GM19395 (cell line): ENCODE measurements around the gene LLGL2.
A peak's percentile ranks its signal among the peaks of the same experiment; 100 is the strongest.
"Not testable (repeated sequence)": the region's sequence is repeated elsewhere in the genome, so short reads cannot be mapped to it uniquely, and the experiment has no call there.

ENCODE experiments used
- ATAC-seq: cut with Tn5 transposase; IDR thresholded peaks from one replicate; pipeline ENCODE4 v1.9.1; 2021; ENCODE audit warnings: mild to moderate bottlenecking, moderate library complexity; ENCODE audit not compliant: unreplicated experiment

Gene LLGL2

DNA sequence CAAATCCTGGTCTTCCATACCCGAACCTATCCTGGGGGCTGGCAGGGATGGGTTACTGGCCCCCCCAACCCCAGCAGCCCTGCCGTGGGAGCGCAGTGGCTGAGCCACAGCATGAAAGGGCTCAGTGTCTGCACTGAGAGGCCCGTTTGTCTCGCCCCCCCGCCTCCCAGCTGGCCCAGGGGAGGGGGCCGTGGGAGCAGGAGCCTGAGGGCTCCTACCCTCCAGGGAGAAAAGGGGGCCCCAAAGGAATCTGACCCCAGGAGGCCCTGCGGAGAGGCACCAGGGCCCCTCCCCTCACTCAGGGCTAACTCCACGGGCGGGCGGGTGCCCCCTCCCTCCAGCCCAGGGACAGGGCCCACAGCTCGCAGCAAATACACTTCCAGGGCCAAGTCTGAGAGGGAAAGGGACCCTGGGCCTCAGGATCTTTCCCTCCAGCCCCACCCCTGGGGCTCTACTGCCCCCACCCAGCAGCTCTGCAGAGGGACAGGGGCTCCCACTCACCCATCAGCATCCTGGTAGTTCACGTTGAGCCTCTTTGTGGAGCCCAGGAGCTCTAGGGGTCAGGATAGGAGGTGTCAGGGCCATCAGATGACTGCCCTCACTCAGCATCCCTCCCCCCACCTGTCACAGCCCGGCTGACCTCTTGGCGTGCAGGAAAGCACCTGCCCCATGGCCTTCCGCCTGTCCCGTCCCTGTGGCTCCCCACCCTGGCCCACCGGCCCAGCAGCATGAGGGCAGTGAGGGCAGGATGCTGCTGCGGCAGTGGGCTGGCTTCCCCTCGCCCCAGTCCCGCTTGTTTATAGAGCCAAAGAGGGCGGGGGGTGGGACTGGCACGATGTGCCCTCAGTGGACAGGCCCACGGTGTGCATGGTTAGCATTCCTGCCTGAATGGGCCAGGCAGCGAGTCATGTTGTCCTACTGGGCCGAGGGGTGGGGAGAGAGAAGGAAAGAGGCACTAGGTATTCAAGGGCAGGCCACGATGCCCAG is 17.5 kb upstream of the LLGL2 start:
- ATAC-seq: no peak

- no peak for ATAC-seq
Measured at GRCh38 chr17:75508931-75509361, 16.6 kb upstream of the LLGL2 start.

DNA sequence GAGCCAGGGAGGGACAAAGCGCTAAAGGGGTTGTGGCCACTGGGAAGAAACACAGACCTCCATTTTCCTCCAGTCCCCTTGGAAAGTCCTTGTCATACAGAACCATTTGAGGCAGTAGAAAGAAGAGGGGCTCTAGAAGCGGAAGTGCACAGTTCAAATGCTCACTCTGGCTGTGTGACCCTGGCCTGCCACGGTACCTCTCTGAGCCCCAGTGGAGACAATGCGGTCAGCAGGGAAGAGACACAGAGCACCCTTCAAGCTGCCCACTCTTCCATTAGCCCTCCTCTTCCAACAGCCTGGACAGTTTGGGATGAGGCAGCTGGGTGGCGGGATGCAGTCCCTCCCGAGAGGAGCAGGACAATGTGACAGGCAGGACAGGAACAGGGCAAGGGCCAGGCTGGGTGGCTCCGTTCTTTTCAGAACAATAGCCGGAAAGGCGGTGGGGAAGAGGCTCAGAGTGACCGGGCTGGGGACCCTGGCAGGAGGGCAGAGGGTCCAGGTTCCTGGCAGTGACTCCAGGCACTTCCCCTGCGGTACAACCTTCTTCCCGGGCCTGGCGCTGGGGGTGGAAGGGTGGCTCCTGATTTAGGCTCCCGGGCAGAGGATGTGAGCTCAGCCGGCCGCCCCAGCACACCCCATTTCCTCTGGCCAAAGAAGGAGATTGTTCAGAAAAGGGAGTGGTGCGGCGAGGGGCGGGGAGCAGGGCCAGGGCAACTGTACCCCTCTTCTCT is 15.8 kb upstream of the LLGL2 start:
- ATAC-seq: no peak

- ATAC-seq: no peak
Measured at GRCh38 chr17:75511270-75511609, 14.3 kb upstream of the LLGL2 start.

GRCh38 chr17:75511610-75512575 is 13.6 kb upstream of the LLGL2 start:
- ATAC-seq: no peak

DNA sequence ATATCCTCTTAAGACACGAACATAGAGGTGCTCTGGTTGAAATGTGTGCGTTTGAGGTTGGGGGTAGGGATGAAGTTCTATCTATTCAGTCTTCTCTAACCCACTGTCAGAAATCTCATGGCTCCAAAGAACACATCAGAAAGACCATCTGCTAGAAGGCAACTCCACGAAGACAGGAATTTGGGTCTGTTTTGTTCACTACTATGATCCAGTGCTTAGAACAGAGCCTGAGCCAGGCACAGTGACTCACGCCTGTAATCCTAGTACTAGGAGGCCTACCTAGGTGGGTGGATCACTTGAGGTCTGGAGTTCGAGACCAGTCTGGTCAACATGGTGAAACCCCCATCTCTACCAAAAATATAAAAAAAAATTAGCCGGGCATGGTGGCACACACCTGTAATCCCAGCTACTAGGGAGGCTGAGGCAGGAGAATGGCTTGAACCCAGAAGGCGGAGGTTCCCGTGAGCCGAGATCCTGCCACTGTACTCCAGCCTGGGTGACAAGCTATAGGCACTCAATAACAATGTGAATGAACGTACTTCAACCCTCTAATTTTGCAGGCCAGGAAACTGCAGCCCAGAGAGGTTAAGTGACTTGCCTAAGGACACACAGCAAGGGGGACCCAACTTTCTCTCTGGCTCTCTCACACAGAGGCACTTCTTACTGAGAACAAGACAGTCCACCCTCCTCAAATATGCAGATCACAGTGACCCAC is 12.4 kb upstream of the LLGL2 start:
- no peak for ATAC-seq

DNA sequence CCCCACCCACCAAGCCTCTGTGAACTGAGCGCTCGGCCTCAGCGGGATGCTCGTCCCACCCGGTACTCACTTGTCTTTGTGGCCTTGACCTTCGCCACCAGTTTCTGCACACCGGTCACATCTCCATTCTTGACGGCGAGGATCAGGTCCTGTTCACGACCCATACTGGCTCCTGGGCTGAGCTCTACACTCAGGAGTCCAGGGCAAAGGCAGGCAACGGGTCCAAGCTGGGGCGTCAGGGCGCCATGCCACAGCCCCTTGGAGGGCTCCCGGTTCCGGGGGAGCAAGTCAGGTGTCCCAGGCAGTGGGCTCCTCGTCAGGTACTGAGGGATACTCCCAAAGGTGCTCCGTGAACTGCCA is 11.9 kb upstream of the LLGL2 start:
- ATAC-seq: no peak

DNA sequence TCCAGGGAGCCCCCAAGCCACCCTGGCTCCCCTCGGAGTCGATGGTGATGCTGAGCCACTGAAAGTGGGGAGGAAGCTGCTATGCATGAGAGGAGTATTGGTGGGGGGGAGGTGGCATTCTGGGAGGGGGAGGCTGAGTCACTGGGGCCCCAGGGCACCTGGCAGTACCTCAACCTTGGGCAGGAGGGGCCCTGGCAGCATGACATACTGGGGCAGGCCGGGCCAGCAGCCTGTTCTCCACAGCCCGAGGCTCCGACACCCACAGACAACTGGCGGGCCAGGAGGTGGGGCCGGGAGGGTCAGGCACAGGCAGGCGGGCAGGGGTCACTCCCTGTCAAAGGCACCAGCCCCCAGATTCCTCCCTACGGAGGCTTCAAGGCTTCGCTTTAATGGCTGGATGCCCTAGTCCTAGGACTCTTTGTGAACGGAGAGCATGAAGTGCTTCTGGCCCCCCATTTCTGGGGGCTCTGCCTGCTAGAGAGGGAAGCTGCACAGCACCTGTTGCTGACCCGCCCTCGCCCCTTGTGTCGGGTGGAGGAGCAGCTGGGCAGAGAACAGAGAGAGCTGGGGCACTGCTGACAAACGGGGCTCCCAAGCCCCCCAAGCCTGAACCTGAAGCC is 11.1 kb upstream of the LLGL2 start:
- no peak for ATAC-seq

DNA sequence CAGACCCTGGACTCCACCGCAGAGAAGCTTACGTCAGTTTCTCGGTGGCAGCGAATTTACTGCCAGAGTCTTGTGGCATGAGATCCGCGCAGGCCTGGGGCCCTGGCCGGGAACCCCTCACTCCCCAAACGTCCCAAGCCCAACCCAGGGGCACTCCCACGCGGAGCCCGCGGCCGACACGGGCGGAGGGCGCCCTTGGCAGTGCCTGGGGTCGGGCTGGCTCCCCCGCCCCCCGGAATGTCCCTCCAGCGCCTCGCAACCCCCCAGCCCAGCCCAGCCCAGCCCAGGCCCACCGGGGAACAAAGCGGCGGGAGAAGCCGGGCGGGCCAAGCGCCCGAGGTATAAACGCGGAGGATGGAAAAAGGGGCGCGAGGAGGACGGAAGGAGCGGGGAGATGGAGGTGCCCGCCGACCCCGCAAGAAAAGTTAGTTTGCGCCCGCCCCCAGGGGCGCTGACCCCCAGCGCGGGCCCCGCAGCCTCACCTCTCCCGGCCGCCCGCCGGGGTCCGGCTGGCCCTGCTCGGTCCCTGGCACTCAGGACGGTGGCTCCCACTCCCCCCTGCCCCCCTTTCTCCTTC is 10.5 kb upstream of the LLGL2 start:
- no peak for ATAC-seq

DNA sequence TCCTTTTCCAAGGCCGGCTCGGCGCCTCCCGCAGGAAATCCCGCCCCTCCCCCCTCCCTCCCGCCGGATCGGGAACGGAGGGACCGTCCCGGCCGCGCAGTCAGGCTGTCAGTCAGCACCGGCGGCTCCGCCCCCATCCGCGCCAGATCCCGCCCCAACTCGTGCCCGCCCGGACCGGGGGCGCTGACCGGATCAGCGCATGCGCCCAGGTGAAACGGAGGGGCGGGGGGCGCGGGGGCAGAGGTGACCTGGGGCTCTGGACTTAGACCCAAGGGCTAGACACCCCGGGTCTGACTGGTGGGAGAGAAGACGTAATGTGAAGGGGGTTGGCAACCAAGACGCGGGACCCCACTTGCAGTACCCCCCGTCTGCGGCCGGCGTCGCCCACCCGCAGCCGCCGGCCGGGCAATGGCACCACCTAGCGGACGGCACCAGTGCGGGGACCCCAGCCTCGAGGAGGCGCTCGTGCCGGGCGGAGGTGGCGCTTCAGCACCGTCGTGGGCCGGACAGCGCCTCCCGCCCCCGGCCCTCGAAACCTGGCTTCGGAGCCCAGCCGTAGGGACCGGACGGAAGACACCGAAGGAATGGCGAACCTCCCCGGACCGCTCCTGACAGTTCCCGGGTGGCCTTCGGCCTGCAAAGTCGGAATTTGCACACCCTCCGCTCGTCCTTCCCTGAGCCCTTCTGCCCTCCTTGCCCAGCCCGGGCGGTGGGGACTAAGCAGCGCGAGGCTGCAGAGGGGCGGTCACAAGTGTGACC is 9.8 kb upstream of the LLGL2 start, which contains the start of gene CASKIN2:
CASKIN2 (minus strand) TSS at position 42 of the 759 bp plus-strand sequence. CDS start 1,733 bp downstream, outside the sequence.
- peak; percentile 56 for ATAC-seq

GRCh38 chr17:75516255-75516618 is 9.3 kb upstream of the LLGL2 start, which contains the start of gene TSEN54:
Gene TSEN54, plus strand, starts transcription at chr17:75516528. Its CDS starts 33 bp downstream, at chr17:75516561.
- ATAC-seq: peak; percentile 69

- ATAC-seq: peak; percentile 13
Measured at GRCh38 chr17:75516619-75517296, 8.7 kb upstream of the LLGL2 start.

GRCh38 chr17:75517297-75517865 is 8.1 kb upstream of the LLGL2 start:
- no peak for ATAC-seq

GRCh38 chr17:75518201-75518600 is 7.3 kb upstream of the LLGL2 start:
- no peak for ATAC-seq

DNA sequence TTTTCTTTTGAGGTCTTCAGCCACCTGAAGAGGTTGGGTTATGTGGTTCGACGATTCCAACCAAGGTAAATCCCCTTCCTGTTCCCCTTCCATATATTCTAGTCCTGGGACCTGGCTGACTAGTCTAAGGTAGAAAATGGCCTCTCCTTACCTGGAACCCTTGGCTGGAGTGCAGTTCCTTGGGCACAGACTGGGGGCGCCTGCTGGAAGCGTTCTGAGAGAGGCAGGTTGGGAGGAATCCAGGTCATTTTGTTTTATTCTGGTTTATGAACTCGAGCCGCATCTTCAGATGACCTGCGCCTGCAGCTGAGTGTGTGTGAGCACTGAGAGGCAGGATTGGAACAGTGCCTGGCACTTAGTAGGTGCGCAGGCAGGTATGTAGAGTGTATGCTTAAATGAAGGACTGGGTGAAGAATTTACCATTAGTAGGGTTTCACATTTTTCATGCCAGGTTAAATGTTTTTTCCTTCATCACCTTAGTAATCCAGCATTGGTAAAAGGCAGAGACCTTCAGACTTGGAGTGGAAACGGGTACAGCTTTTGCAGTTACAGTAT is 6.4 kb upstream of the LLGL2 start:
- no peak for ATAC-seq

DNA sequence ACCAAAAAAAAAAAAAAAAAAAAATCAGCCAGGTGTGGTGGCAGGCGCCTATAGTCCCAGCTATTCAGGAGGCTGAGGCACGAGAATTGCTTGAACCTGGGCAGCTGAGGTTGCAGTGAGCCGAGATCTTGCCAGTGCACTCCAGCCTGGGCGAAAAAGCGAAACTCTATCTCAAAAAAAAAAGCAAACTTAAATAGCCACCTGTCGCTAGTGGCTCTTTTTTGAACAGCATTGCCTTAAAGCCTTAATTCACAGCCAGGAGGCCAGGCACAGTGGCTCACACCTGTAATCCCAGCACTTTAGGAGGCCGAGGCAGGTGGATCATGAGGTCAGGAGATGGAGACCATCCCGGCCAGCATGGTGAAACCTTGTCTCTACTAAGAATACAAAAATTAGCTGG is 5.1 kb upstream of the LLGL2 start:
- ATAC-seq: not testable (repeated sequence)

DNA sequence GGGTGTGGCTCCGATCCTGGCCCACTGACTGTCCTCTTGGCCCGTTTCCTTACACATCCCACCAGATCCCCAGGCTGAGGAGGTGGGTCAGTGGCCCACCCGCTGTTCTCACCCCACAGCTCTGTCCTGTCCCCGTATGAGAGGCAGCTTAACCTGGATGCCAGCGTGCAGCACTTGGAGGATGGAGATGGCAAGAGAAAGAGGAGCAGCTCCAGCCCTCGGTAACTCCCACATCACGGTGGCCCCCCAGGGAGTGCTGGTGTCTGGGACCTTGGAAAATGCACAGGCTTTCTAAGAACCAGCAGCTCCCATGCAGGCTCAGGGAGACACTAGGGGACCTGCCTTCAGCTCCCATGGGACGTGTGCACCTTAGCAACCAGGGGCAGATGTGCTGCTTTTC is 4.2 kb upstream of the LLGL2 start:
- ATAC-seq: no peak
